Loucy (cell line): ENCODE results near the gene URGCP.

ENCODE experiments used
- EZH2phosphoT487 ChIP-seq: fragments of 200-600 bp; IDR thresholded peaks from 2 replicates; pipeline ENCODE4 v1.6.1; 2018; ENCODE audit warnings: antibody characterized with exemption, mild to moderate bottlenecking, moderate library complexity, borderline replicate concordance
- TF ChIP-seq, protein P1 (sequence below): fragments of 200-600 bp; sonication (generic); conservative IDR thresholded peaks from 2 replicates; pipeline ENCODE4 v1.5.1; 2014; ENCODE audit warnings: mild to moderate bottlenecking, antibody characterized with exemption, low read length

GRCh38 chr7:43873300-43873699 is 33.1 kb downstream of the URGCP start:
- TF ChIP-seq, protein P1, sequence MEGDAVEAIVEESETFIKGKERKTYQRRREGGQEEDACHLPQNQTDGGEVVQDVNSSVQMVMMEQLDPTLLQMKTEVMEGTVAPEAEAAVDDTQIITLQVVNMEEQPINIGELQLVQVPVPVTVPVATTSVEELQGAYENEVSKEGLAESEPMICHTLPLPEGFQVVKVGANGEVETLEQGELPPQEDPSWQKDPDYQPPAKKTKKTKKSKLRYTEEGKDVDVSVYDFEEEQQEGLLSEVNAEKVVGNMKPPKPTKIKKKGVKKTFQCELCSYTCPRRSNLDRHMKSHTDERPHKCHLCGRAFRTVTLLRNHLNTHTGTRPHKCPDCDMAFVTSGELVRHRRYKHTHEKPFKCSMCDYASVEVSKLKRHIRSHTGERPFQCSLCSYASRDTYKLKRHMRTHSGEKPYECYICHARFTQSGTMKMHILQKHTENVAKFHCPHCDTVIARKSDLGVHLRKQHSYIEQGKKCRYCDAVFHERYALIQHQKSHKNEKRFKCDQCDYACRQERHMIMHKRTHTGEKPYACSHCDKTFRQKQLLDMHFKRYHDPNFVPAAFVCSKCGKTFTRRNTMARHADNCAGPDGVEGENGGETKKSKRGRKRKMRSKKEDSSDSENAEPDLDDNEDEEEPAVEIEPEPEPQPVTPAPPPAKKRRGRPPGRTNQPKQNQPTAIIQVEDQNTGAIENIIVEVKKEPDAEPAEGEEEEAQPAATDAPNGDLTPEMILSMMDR: no peak
- TF ChIP-seq EZH2phosphoT487: no peak
